Gastrocnemius medialis (tissue), 4 donors: ENCODE data around the gene BTBD3. TPM values are rescaled to one million over a fixed set of nuclear protein-coding genes. Genes with fewer than 3 reads are reported as not detected.
A peak's percentile ranks its signal among the peaks of the same experiment; 100 is the strongest.

Experiments used
- ATAC-seq, 2 donors: fragments of 150-250 bp; one replicate each; pipeline ENCODE4 v1.9.1; 2016
- DNase-seq, 2 donors: peaks; one replicate each; pipeline ENCODE4 v3.0.0-alpha.2; 2019
- H3K27ac ChIP-seq, 4 donors: fragments of 200-600 bp; sonication (generic); 1 replicate in 1 of 4; 2 replicates in 3 of 4; pipeline ENCODE4 v1.5.1; 2016 to 2018; ENCODE audit warnings: mild to moderate bottlenecking in 2 of 4, moderate library complexity in 1 of 4
- H3K27me3 ChIP-seq, 3 donors: fragments of 200-600 bp; sonication (generic) in 2 of 3; 1 replicate in 1 of 3; 2 replicates in 2 of 3; pipeline versions ENCODE4 v1.5.1 to v1.6.0; 2016 to 2019; ENCODE audit warnings: mild to moderate bottlenecking in 1 of 3, moderate library complexity in 1 of 3
- H3K36me3 ChIP-seq, 2 donors: fragments of 200-600 bp; sonication (generic) in 1 of 2; one replicate each; pipeline ENCODE4 v1.5.1; 2017 to 2018
- H3K4me1 ChIP-seq, 2 donors: fragments of 200-600 bp; sonication (generic) in 1 of 2; one replicate each; pipeline ENCODE4 v1.5.1; 2016 to 2017; ENCODE audit warnings: mild to moderate bottlenecking in 2 of 2
- H3K4me3 ChIP-seq, 4 donors: fragments of 200-600 bp; sonication (generic) in 3 of 4; 1 replicate in 1 of 4; 2 replicates in 3 of 4; pipeline ENCODE4 v1.5.1; 2016 to 2019; ENCODE audit warnings: mild to moderate bottlenecking in 2 of 4
- H3K9me3 ChIP-seq, 3 donors: fragments of 200-600 bp; sonication (generic) in 2 of 3; 1 replicate in 1 of 3; 2 replicates in 2 of 3; pipeline ENCODE4 v1.5.1; 2016 to 2019
- POLR2A ChIP-seq, 2 donors: fragments of 450-650 bp; IDR thresholded peaks; one replicate each; pipeline ENCODE4 v1.6.1; 2017; ENCODE audit warnings: antibody characterized with exemption in 2 of 2, mild to moderate bottlenecking in 2 of 2, moderate library complexity in 2 of 2
- in situ Hi-C, 4 donors: fragments of 200-750 bp; cut with MboI; loops; one replicate each; pipeline versions ENCODE4 v1.15.0 to v1.8.0; 2017; ENCODE audit warnings: low sequenced_read_pairs in 4 of 4
- intact Hi-C: fragments of 100-400 bp; cut with DNase I; formaldehyde crosslinking; loops from one replicate; pipeline ENCODE4 v1.15.1; 2023; ENCODE audit warnings: low total_unique reads
- total RNA-seq, 4 donors: library from RNA; depleted of rRNA; stranded (reverse); fragments of >200 nt; gene quantifications; one replicate each; pipeline versions ENCODE4 v1.1.0 to v1.2.3, GENCODE V29; 2016
- TF ChIP-seq, protein P1 (sequence below), 5 experiments: fragments of 450-650 bp in 3 of 5; fragments of 200-600 bp in 2 of 5; sonication (generic) in 2 of 5; IDR thresholded peaks in 4 of 5; conservative IDR thresholded peaks in 1 of 5; 1 replicate in 4 of 5; 2 replicates in 1 of 5; pipeline ENCODE4 v1.5.1; 2016 to 2019; ENCODE audit warnings: antibody characterized with exemption in 5 of 5, mild to moderate bottlenecking in 3 of 5, moderate library complexity in 3 of 5

BTBD3 gene
- total RNA-seq, 4 donors from 2014 or later = 13.8 to 21.9 (median 14.8) TPM

- Histone ChIP-seq H3K36me3 (peaks cover 0 to 14% of the 10 kb centered on the region in 2 donors), H3K27me3 (no peaks in the 10 kb centered on the region), H3K9me3 (no peaks in the 10 kb centered on the region), H3K4me1 (peaks cover 18 to 39% of the 10 kb centered on the region in 2 donors), H3K27ac (no peak overlapping the region), H3K4me3 (peak overlapping the region; percentile 38 to 47 (median 42))
- in situ Hi-C loops (loop anchor here in 1 of 4 donors (25.0 kb wide), 1 partner anchor 1257 kb away; the partner anchor contains the start of gene JAG1), intact Hi-C loops (no loop called here)
- DNase-seq = no peak
- ATAC-seq = no peak
- TF ChIP-seq, protein P1, sequence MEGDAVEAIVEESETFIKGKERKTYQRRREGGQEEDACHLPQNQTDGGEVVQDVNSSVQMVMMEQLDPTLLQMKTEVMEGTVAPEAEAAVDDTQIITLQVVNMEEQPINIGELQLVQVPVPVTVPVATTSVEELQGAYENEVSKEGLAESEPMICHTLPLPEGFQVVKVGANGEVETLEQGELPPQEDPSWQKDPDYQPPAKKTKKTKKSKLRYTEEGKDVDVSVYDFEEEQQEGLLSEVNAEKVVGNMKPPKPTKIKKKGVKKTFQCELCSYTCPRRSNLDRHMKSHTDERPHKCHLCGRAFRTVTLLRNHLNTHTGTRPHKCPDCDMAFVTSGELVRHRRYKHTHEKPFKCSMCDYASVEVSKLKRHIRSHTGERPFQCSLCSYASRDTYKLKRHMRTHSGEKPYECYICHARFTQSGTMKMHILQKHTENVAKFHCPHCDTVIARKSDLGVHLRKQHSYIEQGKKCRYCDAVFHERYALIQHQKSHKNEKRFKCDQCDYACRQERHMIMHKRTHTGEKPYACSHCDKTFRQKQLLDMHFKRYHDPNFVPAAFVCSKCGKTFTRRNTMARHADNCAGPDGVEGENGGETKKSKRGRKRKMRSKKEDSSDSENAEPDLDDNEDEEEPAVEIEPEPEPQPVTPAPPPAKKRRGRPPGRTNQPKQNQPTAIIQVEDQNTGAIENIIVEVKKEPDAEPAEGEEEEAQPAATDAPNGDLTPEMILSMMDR (IDR thresholded peaks at IDR 0.05 in 4 of 5, conservative IDR thresholded peaks at IDR 0.05 in 1 of 5) = no peak
- TF ChIP-seq POLR2A (IDR thresholded peaks at IDR 0.05) = no peak
Observed at GRCh38 chr20:11918981-11919380, 1.3 kb downstream of the BTBD3 start.

- DNase-seq (no peak), ATAC-seq (no peak)
- in situ Hi-C loops = loop anchor here in 1 of 4 donors (25.0 kb wide), 1 partner anchor 1257 kb away; the partner anchor contains the start of gene JAG1
- H3K4me3 ChIP-seq = peak overlapping the region; percentile 38 to 47 (median 42)
- peaks cover 0 to 14% of the 10 kb centered on the region in 2 donors for H3K36me3 ChIP-seq
- no peak overlapping the region for H3K27ac ChIP-seq
- H3K27me3 ChIP-seq = no peaks in the 10 kb centered on the region
- H3K4me1 ChIP-seq = peaks cover 18 to 37% of the 10 kb centered on the region in 2 donors
- intact Hi-C loops = no loop called here
- no peaks in the 10 kb centered on the region for H3K9me3 ChIP-seq
- TF ChIP-seq, protein P1 (IDR thresholded peaks at IDR 0.05 in 4 of 5, conservative IDR thresholded peaks at IDR 0.05 in 1 of 5) = no peak
- TF ChIP-seq POLR2A (IDR thresholded peaks at IDR 0.05) = no peak
Observed at GRCh38 chr20:11919581-11919980, 1.9 kb downstream of the BTBD3 start.

DNA sequence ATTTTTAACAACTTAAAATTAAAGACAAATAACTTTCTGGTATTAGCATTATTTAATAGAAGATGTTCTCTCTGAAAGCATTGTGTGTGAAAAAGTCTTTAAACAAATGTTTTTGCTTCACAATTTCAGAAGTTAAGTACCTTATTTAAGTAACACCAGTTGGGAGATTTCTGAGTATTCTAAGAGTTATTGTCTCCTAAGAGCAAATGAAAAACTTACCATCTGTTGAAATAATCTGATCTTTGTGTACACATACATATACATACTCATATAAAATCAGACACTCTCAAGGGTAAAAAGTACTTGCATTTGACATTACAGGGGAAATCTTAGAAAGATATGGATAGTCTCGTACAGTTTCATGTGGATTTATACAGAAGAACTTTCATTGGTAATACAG is 2.4 kb downstream of the BTBD3 start:
- H3K36me3 ChIP-seq = peaks cover 0 to 14% of the 10 kb centered on the region in 2 donors
- intact Hi-C loops = no loop called here
- no peak for ATAC-seq

DNA sequence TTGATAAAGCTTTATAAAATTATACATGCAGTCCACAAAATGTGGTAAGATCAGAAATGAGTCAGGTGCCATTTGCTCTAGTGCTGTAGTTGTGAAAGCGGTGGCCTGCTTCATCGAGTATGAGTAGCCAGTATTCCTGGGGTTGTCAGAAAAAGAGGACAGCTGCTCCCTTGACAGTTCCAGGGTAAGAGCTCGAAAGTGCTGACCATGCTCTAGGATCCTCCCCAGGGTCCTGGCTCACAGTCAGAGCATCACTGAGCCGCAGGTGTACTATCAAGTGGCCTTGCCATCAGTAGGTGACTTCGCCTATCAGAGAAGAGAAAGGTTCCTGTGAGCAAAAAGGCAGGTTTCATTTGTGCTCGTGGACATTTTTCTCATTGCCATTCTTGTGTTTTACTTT is 3.6 kb downstream of the BTBD3 start:
- Histone ChIP-seq H3K4me3 (no peak overlapping the region), H3K36me3 (peaks cover 0 to 14% of the 10 kb centered on the region in 2 donors), H3K27ac (no peak overlapping the region), H3K27me3 (no peaks in the 10 kb centered on the region), H3K9me3 (no peaks in the 10 kb centered on the region), H3K4me1 (peaks cover 18 to 29% of the 10 kb centered on the region in 2 donors)
- ATAC-seq (no peak), DNase-seq (no peak)
- TF ChIP-seq, protein P1 (IDR thresholded peaks at IDR 0.05 in 4 of 5, conservative IDR thresholded peaks at IDR 0.05 in 1 of 5) = no peak
- no peak for TF ChIP-seq POLR2A (IDR thresholded peaks at IDR 0.05)
- in situ Hi-C loops = loop anchor here in 1 of 4 donors (25.0 kb wide), 1 partner anchor 1259 kb away; the partner anchor contains the start of gene JAG1
- intact Hi-C loops = no loop called here

More for the DNA sequence above, 2.4 kb downstream of the BTBD3 start:
- no peak for DNase-seq
- Histone ChIP-seq H3K9me3 (no peaks in the 10 kb centered on the region), H3K27me3 (no peaks in the 10 kb centered on the region), H3K4me1 (peaks cover 18 to 34% of the 10 kb centered on the region in 2 donors), H3K27ac (no peak overlapping the region), H3K4me3 (no peak overlapping the region)
- TF ChIP-seq POLR2A (IDR thresholded peaks at IDR 0.05) = no peak
- TF ChIP-seq, protein P1 (IDR thresholded peaks at IDR 0.05 in 4 of 5, conservative IDR thresholded peaks at IDR 0.05 in 1 of 5) = no peak
- in situ Hi-C loops = loop anchor here in 1 of 4 donors (25.0 kb wide), 1 partner anchor 1258 kb away; the partner anchor contains the start of gene JAG1
